ENCODE measurements around the gene EIF2A.

GRCh38 chr3:150597646-150598045, 51.1 kb downstream of the EIF2A start:
- TF ChIP-seq CTCF (IDR thresholded peaks at IDR 0.05) (no peak), POLR2AphosphoS5 (IDR thresholded peaks at IDR 0.05) (no peak), POLR2A (IDR thresholded peaks at IDR 0.05) (no peak), EP300 (IDR thresholded peaks at IDR 0.05) (no peak)

All from gastroesophageal sphincter (tissue), 3 donors.